ENCODE measurements around the gene DOCK1.
A peak's percentile ranks its signal among the peaks of the same experiment; 100 is the strongest.
"Not testable (repeated sequence)": the region's sequence is repeated elsewhere in the genome, so short reads cannot be mapped to it uniquely, and the experiment has no call there.

Gene DOCK1

DNA sequence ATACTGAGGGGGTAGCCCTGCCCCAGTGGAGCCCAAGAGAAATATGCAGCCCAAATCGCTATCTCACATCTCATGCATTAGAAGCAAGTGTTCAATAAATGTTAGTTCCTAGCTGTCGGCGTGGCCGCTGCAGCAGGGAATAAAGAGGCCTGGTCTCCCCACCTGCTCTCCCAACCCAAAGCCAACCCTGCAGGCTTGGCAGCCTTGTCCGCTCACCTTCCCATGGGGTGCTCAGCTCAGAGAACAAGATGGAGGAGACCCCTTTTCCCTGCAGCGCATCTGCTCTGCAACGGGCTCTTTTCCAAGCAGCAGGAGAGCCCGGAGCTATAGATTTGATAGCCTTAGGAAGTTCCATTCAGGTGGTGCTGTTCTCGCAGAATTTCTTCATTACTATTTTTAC lies 12.0 kb upstream of the DOCK1 start:
- no peak overlapping the region for H3K27ac ChIP-seq
- TF ChIP-seq, protein P1, sequence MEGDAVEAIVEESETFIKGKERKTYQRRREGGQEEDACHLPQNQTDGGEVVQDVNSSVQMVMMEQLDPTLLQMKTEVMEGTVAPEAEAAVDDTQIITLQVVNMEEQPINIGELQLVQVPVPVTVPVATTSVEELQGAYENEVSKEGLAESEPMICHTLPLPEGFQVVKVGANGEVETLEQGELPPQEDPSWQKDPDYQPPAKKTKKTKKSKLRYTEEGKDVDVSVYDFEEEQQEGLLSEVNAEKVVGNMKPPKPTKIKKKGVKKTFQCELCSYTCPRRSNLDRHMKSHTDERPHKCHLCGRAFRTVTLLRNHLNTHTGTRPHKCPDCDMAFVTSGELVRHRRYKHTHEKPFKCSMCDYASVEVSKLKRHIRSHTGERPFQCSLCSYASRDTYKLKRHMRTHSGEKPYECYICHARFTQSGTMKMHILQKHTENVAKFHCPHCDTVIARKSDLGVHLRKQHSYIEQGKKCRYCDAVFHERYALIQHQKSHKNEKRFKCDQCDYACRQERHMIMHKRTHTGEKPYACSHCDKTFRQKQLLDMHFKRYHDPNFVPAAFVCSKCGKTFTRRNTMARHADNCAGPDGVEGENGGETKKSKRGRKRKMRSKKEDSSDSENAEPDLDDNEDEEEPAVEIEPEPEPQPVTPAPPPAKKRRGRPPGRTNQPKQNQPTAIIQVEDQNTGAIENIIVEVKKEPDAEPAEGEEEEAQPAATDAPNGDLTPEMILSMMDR (conservative IDR thresholded peaks at IDR 0.05), result no peak
- TF ChIP-seq ZFX (IDR thresholded peaks at IDR 0.05), result no peak

DNA sequence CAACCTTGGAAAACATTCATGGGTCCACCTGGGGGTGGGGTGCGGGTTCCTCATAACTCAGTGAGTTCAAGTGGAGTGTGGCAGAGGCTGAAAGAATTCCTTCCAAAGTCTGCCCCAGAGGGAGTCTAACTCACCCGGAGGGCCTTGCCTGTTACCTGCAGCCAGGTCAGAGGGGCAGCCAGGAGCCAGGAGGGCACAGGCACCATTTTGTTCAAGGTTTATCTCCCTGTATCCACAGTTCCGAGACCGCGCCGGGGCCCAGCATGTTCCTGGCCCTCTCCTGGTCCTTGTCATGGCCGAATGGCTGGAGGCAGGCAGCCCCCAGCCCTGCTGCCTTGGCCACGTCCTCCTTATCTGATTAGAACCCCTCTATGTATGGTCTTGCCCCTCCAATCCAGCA lies 11.4 kb upstream of the DOCK1 start:
- H3K27ac ChIP-seq, result no peak overlapping the region
- TF ChIP-seq, protein P1 (conservative IDR thresholded peaks at IDR 0.05), result no peak
- no peak for TF ChIP-seq ZFX (IDR thresholded peaks at IDR 0.05)

DNA sequence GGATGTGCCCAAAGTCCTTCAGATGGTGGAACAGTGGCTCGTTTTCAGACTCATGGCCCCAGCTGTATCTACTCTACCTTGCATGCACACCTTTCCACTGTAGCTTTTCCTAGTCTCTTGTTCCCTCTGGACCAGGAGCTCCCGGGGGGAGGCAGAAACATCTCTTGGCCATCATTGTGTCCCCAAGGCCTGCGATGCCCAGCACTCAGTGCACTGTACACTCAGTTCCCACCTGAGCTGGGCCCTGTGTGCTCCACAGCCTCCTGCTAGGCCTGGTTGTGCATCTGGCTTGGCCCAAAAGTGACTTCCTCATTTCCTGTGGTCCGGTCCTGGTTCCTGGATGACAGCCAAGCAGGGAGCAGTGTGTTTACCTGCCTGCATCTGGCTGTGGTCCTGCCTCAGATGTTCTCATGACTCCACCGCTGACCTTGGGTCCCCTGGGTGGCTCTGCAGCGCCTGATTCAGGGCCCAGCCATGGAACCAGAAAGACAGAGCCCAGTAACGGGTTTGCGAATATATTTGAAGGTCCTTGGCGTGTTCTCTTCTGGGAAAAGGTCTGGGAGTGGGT lies 9.9 kb upstream of the DOCK1 start:
- H3K27ac ChIP-seq, result no peak overlapping the region
- peak; percentile 23; the same call in 1 of the 2 replicates for TF ChIP-seq ZFX (IDR thresholded peaks at IDR 0.05)
- TF ChIP-seq, protein P1 (conservative IDR thresholded peaks at IDR 0.05), result no peak

DNA sequence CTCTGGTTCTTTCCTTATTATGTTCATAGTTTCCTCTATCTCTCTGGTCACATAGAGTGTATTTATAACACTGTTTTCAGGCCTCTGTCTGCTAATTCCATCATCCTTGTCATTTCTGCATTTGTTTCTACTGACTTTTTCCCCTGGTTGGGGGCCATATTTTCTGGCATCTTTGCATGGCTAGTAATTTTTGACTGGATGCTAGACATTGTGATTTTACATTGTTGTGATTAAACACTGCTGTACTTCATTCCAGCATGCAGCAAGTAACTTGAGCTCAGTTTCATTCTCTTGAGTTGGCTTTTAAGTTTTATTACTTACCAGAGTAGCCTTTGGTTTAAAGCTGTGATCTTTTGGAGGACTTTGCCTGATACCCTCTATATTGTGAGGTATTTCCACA lies 6.8 kb upstream of the DOCK1 start:
- no peak overlapping the region for H3K27ac ChIP-seq
- TF ChIP-seq, protein P1 (conservative IDR thresholded peaks at IDR 0.05), result no peak
- TF ChIP-seq ZFX (IDR thresholded peaks at IDR 0.05), result no peak

DNA sequence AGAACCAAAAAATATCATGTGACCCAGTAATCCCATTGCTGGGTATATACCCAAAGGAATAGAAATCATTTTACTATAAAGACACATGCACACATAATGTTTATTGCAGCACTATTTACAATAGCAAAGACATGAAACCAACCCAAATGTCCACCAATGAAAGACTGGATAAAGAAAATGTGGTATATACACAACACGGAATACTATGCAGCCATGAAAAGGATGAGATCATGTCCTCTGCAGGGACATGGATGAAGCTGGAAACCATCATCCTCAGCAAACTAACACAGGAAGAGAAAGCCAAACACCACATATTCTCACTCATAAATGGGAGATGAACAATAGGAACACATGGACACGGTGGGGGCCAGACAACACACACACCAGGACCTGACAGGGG lies 5.7 kb upstream of the DOCK1 start:
- H3K27ac ChIP-seq, result not testable (repeated sequence)

DNA sequence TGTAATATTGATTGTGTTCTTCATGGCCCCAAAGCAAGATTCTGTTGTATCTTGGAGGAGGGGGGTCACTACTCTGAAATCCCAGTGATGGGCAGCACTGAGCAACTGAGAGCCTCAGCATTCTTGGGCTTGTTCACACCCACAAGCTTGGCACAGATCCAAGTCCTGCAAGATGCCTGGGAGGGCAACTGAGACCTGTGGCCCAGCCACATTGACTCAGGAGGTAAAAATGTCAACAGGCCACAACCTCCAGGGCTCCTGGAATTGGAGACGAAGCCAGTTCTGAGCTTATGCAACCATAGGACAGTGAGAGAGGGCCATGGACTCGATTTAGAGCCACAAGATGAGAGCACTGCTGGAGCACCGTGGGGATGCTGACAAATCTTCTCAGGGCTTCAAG lies 3.1 kb upstream of the DOCK1 start:
- H3K27ac ChIP-seq, result no peak overlapping the region
- no peak for TF ChIP-seq ZFX (IDR thresholded peaks at IDR 0.05)
- TF ChIP-seq, protein P1 (conservative IDR thresholded peaks at IDR 0.05), result no peak

DNA sequence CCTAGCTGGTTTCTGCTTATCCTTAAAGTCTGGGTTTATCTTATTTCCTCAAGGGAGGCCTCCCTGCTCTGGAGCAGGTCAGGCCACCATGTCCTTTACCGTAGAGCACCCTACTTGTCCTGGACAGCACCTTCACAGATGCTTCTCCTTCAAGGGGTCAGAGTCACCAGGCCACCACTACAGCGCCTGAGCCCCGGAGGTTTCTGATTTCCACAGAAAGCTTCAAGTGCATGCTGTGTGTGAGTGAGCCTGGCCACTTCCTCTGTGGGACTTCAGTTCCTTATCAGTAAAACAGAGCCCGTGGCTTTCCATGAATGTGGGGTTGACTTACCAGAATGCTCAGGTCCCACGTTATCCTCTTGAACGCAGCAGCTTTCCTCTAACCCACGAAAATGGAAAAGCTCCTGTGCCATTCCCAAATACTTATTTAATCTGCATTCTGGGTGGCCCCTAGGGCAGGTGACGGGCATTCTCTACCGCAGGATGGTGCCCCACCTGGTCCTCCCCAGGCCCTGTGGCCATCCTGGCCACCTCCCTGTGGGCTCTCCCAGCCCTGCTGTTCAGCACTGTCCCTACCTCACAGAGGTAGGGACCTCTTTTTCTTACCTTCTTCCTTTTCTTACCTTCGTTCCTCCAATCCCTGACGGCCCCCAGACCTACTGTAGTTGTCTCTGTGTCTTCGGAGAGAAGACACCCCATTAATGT lies 1.4 kb upstream of the DOCK1 start:
- TF ChIP-seq, protein P1 (conservative IDR thresholded peaks at IDR 0.05), result no peak
- TF ChIP-seq ZFX (IDR thresholded peaks at IDR 0.05), result no peak
- H3K27ac ChIP-seq, result no peak overlapping the region; the same call in 1 of the 2 replicates

DNA sequence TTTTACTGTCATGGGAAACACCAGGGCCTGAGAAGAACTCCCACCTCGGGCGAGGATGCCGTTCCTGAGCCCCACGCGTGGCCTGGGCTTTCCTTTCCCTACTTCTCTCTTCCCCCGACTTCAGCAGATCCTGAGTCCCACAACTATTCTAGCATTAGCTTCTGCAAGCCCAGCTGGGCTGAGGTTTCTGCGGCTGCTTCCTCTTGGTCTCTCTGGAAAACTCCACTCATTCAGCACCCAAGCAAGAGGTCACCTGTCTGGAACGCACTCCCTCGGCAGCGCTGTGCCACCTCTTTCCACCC lies 761 bp upstream of the DOCK1 start:
- no peak for TF ChIP-seq ZFX (IDR thresholded peaks at IDR 0.05)
- TF ChIP-seq, protein P1 (conservative IDR thresholded peaks at IDR 0.05), result no peak
- peak overlapping the region; percentile 66 for H3K27ac ChIP-seq

Data from C4-2B (cell line).